ENCODE data around the gene E2F3. TPM values are rescaled to one million over a fixed set of nuclear protein-coding genes. Genes with fewer than 3 reads are reported as not detected.

Gene E2F3
- total RNA-seq, 2 donors from 2014 or later: 13.6 to 17.3 TPM

DNA sequence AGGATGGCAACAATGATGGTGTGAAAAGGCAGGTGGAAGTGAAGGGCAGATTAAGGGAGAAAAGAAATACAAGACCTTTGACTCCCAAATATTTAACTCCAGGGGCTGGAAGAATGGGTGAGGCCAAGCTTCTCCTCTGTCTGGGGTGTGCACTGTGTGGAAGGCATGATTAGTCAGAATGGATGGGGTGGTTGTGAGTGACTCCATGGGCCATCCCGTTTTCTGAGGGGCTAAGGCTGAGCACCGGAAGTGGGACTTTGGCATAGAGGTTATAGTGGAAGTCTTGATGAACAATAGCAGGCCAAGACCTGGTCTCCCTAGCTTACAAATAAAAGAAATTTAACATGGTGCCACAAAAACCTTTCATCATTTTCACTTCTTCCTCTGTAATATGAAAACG is 12.1 kb downstream of the E2F3 start:
- peaks cover 5 to 7% of the 10 kb centered on the region in 2 donors for H3K9me3 Mint-ChIP-seq
- H3K36me3 Mint-ChIP-seq: peaks cover 20 to 43% of the 10 kb centered on the region in 2 donors
- DNase-seq (ENCODE audit: low spot score in 2 of 2) (no peak), ATAC-seq (no peak)
- H3K27ac Mint-ChIP-seq: peak overlapping the region in 1 of 2 donors; percentile 38

DNA sequence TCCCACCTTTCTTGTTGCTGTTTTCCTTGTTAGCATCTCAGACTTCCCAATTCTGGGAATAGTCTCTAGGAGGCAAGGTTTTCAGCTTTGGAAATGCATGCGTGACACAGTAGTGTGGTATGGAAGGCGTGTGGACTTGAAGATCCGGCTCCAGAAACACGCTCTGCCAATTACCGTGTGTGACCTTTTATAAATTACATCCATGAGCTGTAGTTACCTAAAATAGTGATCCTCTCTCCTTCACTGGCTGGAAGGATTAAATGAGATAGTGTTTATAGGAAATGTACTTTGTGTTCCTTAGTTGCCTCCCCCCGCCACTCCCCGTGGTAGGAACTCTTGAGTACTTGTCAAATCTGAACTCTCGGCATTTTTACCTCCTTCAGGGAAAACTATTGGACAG is 13.0 kb downstream of the E2F3 start:
- DNase-seq (ENCODE audit: low spot score in 2 of 2) (no peak), ATAC-seq (no peak)
- Mint-ChIP-seq H3K9me3 (peaks cover 5 to 7% of the 10 kb centered on the region in 2 donors), H3K36me3 (peaks cover 20 to 44% of the 10 kb centered on the region in 2 donors), H3K27ac (no peak overlapping the region)

DNA sequence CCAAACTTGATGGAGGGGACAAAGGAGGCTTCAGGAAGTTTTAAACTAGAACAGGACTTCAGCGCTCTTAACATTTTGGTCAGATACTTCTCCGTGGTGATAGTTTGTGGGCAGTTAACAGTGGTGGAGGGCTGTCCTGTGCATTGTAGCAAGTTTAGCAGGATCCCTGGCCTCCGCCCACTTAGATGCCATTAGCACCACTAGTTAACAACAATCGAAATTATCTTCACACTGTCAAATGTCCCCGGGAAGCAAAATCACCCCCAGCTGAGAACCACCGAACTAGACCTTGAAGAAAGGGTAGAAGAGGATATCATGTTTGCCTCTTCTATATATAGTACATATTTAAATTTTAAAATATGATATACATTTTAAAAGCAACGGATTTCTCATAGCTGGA is 13.6 kb downstream of the E2F3 start:
- H3K27ac Mint-ChIP-seq: no peak overlapping the region
- no peak for ATAC-seq
- peaks cover 5 to 7% of the 10 kb centered on the region in 2 donors for H3K9me3 Mint-ChIP-seq
- DNase-seq (ENCODE audit: low spot score in 2 of 2): no peak
- peaks cover 20 to 44% of the 10 kb centered on the region in 2 donors for H3K36me3 Mint-ChIP-seq

DNA sequence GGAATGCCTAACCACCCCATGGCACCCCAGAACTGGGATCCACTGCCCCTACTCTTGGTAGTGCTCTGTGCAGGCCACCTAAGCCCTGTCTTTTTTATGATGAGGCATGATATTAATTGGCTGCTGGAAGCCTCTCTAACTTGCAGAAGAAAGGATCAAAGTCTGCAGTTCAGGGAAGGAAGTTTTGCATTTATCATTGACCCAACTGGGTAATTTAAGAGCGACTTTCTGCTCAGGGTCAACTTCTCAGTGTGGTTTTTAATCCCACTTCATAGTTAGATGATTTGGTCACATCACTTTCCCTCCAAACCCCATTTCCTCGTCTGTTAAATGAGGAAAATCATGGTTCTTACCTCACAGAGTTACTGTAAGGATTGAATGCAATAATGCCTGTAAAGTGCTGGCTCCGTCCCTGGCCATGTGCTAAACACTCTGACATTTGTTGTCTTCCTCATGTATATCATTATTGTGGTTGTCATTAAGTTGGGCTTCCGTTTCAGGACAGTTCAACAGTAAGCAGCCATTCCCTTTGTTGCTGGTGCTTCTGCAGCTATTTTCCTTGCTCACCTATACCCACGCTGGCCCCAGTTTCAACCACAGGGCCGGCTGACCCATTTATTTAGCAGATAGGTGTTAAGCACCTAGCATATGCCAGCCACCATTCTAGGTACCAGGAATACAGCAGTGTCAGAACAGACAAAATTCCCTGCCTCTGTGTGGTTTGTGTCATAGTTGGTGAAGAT is 14.2 kb downstream of the E2F3 start:
- Mint-ChIP-seq H3K36me3 (peaks cover 22 to 44% of the 10 kb centered on the region in 2 donors), H3K27ac (no peak overlapping the region), H3K9me3 (peaks cover 5 to 7% of the 10 kb centered on the region in 2 donors)
- peak; percentile 34 to 63 for ATAC-seq
- no peak for DNase-seq (ENCODE audit: low spot score in 2 of 2)

DNA sequence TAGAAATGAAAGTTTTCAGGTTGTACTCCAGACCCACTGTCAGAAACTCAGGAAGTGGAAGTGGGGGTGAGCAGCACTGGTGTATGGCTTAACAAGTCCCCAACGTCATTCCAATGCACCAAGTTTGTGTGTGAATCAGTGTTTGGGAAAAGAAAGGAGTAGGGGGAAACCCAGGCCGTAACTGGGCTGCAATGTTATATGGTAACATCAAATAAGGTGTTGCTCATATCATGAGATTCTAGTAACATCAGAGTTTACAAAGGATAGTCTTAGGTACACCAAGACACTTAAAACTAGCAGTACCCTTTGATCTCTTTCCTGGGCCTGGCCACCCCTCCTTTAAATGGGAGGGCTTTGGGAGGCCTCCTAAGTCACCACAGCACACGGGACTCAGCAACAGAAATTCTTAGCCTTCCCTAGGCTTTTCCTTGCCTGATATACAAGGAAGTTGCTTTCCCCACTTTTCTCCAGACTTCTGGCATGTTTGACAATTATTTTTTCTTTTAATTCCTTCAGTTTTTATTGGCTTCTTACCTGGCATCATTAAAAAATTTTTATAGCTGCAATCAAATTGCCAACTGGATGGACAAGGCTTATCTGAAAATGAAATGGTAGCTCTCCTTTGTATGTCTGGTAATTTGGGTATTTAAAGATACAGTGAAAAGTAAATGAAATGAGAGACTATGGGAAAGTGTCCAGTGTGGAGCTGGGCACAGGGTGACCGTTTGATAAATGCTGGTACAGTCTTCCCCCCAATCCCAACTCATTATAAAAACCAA is 15.1 kb downstream of the E2F3 start:
- no peak overlapping the region for H3K27ac Mint-ChIP-seq
- DNase-seq (ENCODE audit: low spot score in 2 of 2) (no peak), ATAC-seq (peak; percentile 57 to 85)
- H3K36me3 Mint-ChIP-seq: peaks cover 21 to 43% of the 10 kb centered on the region in 2 donors
- H3K9me3 Mint-ChIP-seq: peaks cover under 1 to 1% of the 10 kb centered on the region in 2 donors

DNA sequence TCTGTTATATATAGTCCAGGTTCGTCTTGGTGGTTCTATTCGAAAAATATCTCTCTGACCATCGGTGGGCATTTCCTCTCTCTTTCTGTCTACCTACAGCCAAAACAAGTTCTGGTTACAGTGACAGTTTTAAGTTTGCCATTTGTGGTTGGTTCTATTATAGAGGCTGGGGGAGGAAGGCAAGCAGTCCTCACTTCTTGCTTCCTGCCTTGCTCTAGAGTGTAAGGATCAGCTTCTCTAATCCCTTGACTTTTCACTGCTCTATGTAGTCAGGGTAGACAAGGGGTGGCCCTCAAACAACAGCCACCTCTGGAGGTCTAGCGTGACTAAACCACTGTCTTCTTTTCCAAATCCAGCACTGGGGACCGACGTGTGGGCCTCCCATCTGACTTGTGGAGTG is 16.1 kb downstream of the E2F3 start:
- Mint-ChIP-seq H3K27ac (no peak overlapping the region), H3K36me3 (peaks cover 24 to 43% of the 10 kb centered on the region in 2 donors), H3K9me3 (no peaks in the 10 kb centered on the region)
- no peak for DNase-seq (ENCODE audit: low spot score in 2 of 2)
- no peak for ATAC-seq

DNA sequence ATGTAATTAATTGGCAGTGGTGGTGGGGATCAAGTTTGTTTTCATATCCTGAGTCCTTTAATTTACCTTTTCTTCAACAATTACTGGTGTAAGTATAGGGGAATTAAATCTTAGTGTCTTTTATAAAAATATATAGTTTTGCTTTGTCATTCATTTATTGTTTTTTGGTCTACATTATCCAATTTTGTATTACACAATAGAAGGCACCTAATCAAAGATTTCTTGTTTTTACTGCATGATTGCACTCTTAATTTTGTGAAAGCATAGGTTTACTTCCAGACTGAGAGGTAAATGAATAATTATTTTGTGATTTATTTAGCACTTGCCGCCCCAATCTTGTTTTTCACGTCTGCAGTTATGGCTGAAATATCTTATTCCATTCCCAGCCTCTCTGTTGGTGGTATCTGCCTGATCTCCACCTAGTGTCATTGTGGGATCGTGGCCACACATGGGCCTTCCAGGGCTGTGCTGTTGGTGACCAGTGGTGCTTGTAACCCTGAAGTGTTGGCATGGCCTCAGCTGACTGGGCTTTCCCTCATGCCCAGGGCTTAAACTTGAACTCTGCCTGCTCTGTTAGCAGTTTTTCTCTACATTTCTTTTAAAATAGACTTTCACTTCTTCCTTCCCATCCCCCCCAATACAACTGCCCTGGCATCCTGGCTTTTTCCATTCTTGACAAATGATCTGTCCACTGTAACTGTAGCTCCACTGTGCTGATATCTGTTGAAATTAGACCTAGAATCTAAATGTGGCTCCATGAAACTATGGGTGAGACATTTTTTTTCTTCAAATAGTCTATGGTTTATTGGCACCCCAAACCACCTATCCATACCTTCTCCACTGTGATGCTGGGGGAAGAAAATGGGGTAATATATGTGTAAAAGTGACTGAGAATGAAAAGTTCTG is 24.8 kb downstream of the E2F3 start:
- ATAC-seq: no peak
- H3K36me3 Mint-ChIP-seq: peaks cover 16 to 24% of the 10 kb centered on the region in 2 donors
- DNase-seq (ENCODE audit: low spot score in 2 of 2): no peak
- no peak overlapping the region for H3K27ac Mint-ChIP-seq
- H3K9me3 Mint-ChIP-seq: peaks cover 0 to 3% of the 10 kb centered on the region in 2 donors

DNA sequence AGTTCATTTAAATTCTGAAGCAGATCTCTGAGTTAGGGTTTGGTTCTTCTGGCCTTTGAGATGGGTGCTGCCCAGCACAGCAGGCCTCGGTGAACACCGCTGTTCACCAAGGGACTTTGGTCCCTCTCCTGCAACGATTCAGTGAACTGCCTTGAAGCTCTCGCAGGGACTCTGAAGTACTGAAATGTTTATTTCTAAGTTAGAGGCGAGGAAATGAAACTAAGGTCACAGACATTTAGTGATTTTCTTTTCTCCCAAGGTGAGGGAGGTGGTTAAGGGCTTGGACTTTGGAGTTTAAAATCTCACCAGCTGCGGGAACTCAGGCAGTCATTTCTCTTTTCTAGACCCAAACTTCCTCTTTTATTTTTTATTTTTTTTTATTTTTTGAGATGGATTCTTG is 26.2 kb downstream of the E2F3 start:
- ATAC-seq (no peak), DNase-seq (ENCODE audit: low spot score in 2 of 2) (no peak)
- Mint-ChIP-seq H3K27ac (no peak overlapping the region), H3K36me3 (peaks cover 16 to 26% of the 10 kb centered on the region in 2 donors), H3K9me3 (peaks cover 0 to 6% of the 10 kb centered on the region in 2 donors)

DNA sequence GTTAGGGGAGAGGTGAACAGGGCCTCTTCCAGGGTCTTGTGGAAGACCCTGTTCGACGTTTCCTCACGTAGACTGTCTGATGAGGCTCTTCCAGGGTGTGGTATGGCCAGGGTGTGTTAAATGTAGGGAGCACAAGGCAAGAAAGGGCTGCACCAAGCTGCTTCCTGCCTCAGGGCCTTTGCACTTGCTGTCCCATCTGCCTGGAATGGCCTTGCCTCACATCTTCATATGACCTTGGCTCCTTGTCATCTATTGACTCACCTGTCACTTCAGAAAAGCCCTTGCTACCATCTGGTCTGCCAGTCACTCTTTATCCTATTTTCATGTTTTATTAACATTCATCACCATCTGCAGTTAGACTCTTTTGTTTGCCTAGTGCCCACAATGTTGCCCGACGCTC is 31.0 kb downstream of the E2F3 start:
- DNase-seq (ENCODE audit: low spot score in 2 of 2) (no peak), ATAC-seq (no peak)
- H3K36me3 Mint-ChIP-seq: peaks cover 16 to 55% of the 10 kb centered on the region in 2 donors
- no peak overlapping the region for H3K27ac Mint-ChIP-seq
- H3K9me3 Mint-ChIP-seq: peaks cover 0 to 6% of the 10 kb centered on the region in 2 donors

DNA sequence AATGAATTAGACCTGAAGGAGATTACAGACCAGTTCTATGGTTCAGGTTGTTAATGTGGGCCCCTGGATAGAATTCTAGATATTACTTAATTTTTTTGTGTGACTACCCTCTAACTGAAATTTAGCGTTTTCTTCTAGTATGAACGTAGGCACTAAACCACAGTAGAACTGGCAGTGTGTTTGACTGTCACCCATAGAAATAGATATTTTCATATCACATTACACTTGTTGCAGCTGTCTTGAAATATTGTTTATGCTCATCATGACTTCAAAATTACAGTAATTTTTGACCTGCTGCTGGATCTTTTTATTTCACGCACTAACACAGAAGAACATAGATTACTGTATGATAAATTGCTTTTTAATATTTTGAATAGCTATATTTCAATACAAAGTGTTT is 31.6 kb downstream of the E2F3 start:
- H3K36me3 Mint-ChIP-seq: peaks cover 17 to 58% of the 10 kb centered on the region in 2 donors
- no peak for DNase-seq (ENCODE audit: low spot score in 2 of 2)
- H3K9me3 Mint-ChIP-seq: peaks cover 0 to 6% of the 10 kb centered on the region in 2 donors
- H3K27ac Mint-ChIP-seq: no peak overlapping the region
- no peak for ATAC-seq

DNA sequence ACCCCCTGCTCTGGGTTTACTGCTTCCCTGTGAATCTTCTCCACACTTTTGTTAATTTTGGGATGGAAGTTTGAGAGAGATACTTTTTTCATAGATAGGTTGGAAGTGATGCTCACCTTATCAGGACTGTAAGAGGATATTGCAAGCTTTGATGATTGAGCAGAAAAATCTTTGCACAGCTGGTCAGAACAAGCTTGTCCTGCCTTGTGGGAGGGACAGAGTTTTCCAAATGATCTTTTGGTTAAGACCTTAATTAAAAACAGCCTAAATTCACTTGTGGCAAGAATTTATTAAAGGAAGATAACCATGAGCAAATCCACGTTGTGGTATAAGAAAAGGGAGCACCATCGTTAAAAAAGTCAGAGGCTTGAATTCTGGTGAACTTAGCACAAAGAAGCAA is 32.2 kb downstream of the E2F3 start:
- Mint-ChIP-seq H3K27ac (no peak overlapping the region), H3K36me3 (peaks cover 21 to 64% of the 10 kb centered on the region in 2 donors), H3K9me3 (peaks cover 0 to 6% of the 10 kb centered on the region in 2 donors)
- DNase-seq (ENCODE audit: low spot score in 2 of 2) (no peak), ATAC-seq (no peak)

DNA sequence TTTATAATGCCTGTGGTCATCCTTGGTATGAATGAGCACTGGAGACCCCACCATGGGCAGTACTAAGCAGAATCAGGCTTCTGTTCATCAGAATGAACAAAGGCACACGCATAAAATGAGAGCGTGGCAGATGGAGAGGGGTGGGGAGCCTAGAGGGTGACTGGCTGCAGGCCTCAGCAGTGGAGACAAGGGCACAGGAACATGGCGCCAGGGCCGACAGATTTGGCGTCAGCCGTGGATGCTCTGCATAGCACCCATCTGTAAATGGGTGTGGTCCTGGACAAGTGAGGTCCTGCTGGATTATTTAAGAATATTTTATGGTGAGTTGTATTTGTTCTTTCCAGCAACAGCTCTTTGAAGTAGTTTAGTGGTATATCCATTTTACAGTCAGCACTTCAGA is 33.1 kb downstream of the E2F3 start:
- ATAC-seq (no peak), DNase-seq (ENCODE audit: low spot score in 2 of 2) (no peak)
- H3K9me3 Mint-ChIP-seq: peaks cover 0 to 6% of the 10 kb centered on the region in 2 donors
- H3K36me3 Mint-ChIP-seq: peaks cover 21 to 72% of the 10 kb centered on the region in 2 donors
- no peak overlapping the region for H3K27ac Mint-ChIP-seq

DNA sequence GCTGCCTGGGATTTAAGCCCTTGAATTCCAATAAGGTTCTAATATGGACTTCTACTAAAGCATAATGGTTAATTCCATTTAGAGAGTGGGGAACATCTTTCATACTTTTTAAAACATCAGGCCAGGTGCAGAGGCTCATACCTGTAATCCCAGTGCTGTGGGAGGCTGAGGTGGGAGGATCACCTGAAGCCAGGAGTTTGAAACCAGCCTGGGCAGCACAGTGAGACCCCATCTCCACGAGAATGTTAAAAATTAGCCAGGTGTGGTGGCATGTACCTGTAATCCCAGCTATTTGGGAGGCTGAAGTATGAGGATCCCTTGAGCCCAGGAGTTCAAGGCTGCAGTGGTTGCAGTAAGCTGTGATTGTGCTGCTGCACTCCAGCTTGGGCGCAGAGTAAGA is 35.0 kb downstream of the E2F3 start:
- H3K9me3 Mint-ChIP-seq: peaks cover 0 to under 1% of the 10 kb centered on the region in 2 donors
- H3K27ac Mint-ChIP-seq: no peak overlapping the region
- peaks cover 16 to 74% of the 10 kb centered on the region in 2 donors for H3K36me3 Mint-ChIP-seq
- no peak for DNase-seq (ENCODE audit: low spot score in 2 of 2)
- ATAC-seq: no peak

DNA sequence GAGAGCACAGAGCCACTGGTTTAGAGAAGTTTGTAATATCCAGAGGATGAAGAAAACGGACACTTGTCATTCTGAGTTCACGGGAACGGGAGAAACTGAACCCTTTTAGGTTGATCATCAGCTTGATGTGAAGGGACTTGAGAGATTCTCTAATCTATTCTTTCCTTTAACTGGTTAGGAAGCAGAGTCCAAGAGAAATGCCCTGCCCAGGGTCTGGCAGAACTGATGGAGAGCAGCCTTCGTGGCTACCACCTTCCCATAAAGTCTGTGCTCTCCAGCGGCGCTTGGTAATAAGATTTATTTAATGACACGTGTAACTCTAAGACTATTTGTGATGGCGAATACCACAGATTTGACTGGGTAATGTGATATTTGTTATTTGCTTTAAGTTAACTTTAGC is 36.0 kb downstream of the E2F3 start:
- H3K9me3 Mint-ChIP-seq: no peaks in the 10 kb centered on the region
- peaks cover 9 to 64% of the 10 kb centered on the region in 2 donors for H3K36me3 Mint-ChIP-seq
- no peak overlapping the region for H3K27ac Mint-ChIP-seq

DNA sequence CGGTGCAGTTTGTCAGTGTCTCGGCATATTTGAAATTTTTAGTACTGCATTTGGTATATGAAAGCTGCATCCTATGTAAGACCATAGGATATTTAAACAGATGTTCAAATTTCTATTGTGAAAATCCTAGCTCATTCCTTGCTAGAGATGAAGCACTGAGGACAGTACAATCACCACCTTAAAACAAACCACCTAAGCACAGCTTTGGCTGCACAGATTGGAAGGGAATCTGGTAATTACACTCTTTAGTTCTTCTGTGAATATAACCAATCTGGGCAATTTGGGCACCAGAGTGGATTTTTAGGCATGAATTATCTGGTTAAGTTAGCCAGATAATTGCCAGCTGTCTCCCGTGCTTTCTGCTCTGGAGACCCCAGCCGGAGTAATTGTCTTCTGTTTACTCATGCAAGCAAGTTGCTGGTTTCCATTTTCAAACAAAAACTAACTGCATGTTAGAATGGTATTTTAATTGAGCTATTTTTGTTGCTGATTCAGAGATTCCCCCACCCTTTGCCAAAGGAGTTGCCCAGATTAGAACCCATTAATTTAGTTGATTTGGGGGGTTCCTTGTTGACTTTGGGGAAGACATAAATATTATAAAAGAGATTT is 36.9 kb downstream of the E2F3 start:
- no peaks in the 10 kb centered on the region for H3K9me3 Mint-ChIP-seq
- H3K27ac Mint-ChIP-seq: no peak overlapping the region
- H3K36me3 Mint-ChIP-seq: peaks cover 9 to 55% of the 10 kb centered on the region in 2 donors
- no peak for ATAC-seq
- DNase-seq (ENCODE audit: low spot score in 2 of 2): no peak

More for the DNA sequence above, 36.0 kb downstream of the E2F3 start:
- DNase-seq (ENCODE audit: low spot score in 2 of 2): no peak
- no peak for ATAC-seq

DNA sequence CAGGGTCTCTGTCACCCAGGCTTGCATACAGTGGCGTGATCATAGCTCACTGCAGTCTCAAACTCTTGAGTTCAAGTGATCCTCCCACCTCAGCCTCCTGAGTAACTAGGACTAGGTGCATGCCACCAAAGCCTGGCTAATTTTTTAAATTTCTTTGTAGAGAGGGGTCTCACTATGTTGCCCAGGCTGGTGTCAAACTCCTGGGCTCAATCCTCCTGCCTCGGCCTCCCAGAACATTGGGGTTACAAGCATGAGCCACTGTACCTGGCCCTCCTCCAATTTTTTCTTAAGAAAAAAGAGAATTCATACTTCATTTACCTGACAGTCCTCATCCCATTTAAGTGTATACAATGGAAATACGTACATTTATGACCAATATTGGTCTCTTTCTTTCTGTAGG is 37.9 kb downstream of the E2F3 start:
- DNase-seq (ENCODE audit: low spot score in 2 of 2) (no peak), ATAC-seq (no peak)
- H3K27ac Mint-ChIP-seq: no peak overlapping the region
- peaks cover 13 to 47% of the 10 kb centered on the region in 2 donors for H3K36me3 Mint-ChIP-seq
- no peaks in the 10 kb centered on the region for H3K9me3 Mint-ChIP-seq

Measured in activated naive CD4-positive, alpha-beta T cell treated with anti-CD3 and anti-CD28 coated beads, Interleukin-2, amount 50 U/mL, for 72 hours (primary cell).